ENCODE measurements around the gene LLPH. TPM values are rescaled to one million over a fixed set of nuclear protein-coding genes. Genes with fewer than 3 reads are reported as not detected.

Gene LLPH
- total RNA-seq, 5 donors from 2014 or later (not counting 1 experiment from before 2014, with no cell fraction given) = 16.6 to 24.3 (median 22.3) TPM

Other genes starting within 250 kb of the LLPH start
- 10 to 100 TPM; 44.7 to 90.0 (median 76.7) TPM for gene TMBIM4, start 39.2 kb upstream of the LLPH start, total RNA-seq
- gene IRAK3, start 58.5 kb upstream of the LLPH start, total RNA-seq = 1 to 10 TPM in 1 of 5 donors, under 1 TPM in 4; 0.16 to 1.0 (median 0.39) TPM
- 10 to 100 TPM; 38.6 to 66.4 (median 45.7) TPM for gene HELB, start 171.7 kb upstream of the LLPH start, total RNA-seq

Data from T-cell (primary cell).